GM12801 (cell line): ENCODE results near the gene N4BP2L2.

Source experiments
- CTCF ChIP-seq: IDR thresholded peaks from one replicate; pipeline ENCODE4 v1.5.1; 2011; ENCODE audit warnings: control low read depth; ENCODE audit not compliant: insufficient read length; ENCODE audit errors: extremely low read depth

The N4BP2L2 gene

GRCh38 chr13:32445461-32445860 is 93.1 kb downstream of the N4BP2L2 start:
- TF ChIP-seq CTCF = no peak

- TF ChIP-seq CTCF = no peak
These were observed 95.5 kb downstream of the N4BP2L2 start for GRCh38 chr13:32443111-32443510.

GRCh38 chr13:32438871-32439270 is 99.7 kb downstream of the N4BP2L2 start:
- no peak for TF ChIP-seq CTCF

- TF ChIP-seq CTCF = no peak
These were observed 105.7 kb downstream of the N4BP2L2 start for GRCh38 chr13:32432856-32433255.

GRCh38 chr13:32431361-32431760 is 107.2 kb downstream of the N4BP2L2 start:
- no peak for TF ChIP-seq CTCF

GRCh38 chr13:32430018-32430747 is 108.4 kb downstream of the N4BP2L2 start:
- TF ChIP-seq CTCF = no peak

GRCh38 chr13:32429433-32429909 is 109.1 kb downstream of the N4BP2L2 start:
- no peak for TF ChIP-seq CTCF
